ENCODE results near the gene LEKR1.
"Not testable (repeated sequence)": the region's sequence is repeated elsewhere in the genome, so short reads cannot be mapped to it uniquely, and the experiment has no call there.

LEKR1 gene

DNA sequence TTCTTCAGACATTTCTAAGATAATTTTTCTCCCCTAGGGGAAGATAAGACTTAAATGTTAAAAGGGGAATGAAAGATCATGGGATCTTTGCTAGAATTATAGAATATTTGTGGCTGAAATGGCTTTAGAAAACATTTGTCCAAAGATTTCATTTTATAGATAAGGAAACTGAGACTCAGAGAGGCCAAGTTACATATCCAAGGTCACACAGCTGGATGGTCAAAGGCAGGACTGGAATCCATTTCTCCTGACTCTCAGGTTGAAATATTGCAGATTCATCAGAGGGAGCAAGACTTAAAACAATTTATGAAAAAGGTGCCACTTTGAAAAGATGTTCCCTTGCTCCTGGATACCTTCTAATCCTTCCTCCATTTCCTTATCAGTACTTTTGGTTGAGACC lies 19.5 kb upstream of the LEKR1 start:
- no peak for DNase-seq (ENCODE audit: low read depth in 2 of 2)

GRCh38 chr3:156808025-156808424 lies 18.1 kb upstream of the LEKR1 start:
- DNase-seq (ENCODE audit: low read depth in 2 of 2): no peak

DNA sequence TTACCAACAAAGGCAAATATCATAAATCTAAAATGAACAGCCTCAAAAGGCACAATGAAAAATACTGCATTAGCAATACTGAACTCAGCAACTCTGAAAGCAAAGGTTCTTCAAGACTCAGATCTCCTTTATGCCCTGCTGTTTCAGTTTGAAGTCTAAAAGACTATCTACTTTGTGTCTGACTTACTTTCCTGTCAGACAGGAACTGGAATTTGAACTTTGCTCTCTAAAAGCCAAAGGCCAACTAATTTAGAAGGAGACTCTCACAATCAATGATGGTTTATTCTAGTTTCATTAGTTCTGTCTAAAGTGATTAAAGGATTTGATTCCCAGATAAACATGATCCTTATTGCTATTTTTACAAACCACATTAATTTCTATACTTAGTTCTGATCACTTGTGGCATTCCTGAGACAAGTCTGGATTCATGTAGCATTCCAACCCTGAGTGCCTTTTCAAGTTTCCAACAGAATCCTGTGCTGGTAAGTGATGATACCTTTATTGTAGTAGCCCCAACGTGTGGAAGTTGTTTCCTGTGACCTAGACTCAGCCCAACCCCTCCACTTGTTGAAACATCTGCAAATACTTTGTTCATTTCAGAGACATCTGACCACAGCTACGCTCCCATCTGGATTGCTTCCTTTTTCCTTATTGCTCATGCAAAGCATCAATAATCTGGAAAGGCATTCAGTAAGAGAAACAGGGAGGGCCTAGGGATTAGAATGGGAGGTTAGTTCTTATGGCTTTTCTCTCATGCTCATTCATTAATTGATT lies 14.9 kb upstream of the LEKR1 start:
- DNase-seq (ENCODE audit: low read depth in 2 of 2): no peak

GRCh38 chr3:156812521-156813335 lies 13.4 kb upstream of the LEKR1 start:
- DNase-seq (ENCODE audit: low read depth in 2 of 2): no peak

GRCh38 chr3:156814295-156814694 lies 11.9 kb upstream of the LEKR1 start:
- no peak for DNase-seq (ENCODE audit: low read depth in 2 of 2)

- DNase-seq (ENCODE audit: low read depth in 2 of 2): peak in 1 of 2 donors; percentile 11
These were observed 9.9 kb upstream of the LEKR1 start for GRCh38 chr3:156816091-156816793.

DNA sequence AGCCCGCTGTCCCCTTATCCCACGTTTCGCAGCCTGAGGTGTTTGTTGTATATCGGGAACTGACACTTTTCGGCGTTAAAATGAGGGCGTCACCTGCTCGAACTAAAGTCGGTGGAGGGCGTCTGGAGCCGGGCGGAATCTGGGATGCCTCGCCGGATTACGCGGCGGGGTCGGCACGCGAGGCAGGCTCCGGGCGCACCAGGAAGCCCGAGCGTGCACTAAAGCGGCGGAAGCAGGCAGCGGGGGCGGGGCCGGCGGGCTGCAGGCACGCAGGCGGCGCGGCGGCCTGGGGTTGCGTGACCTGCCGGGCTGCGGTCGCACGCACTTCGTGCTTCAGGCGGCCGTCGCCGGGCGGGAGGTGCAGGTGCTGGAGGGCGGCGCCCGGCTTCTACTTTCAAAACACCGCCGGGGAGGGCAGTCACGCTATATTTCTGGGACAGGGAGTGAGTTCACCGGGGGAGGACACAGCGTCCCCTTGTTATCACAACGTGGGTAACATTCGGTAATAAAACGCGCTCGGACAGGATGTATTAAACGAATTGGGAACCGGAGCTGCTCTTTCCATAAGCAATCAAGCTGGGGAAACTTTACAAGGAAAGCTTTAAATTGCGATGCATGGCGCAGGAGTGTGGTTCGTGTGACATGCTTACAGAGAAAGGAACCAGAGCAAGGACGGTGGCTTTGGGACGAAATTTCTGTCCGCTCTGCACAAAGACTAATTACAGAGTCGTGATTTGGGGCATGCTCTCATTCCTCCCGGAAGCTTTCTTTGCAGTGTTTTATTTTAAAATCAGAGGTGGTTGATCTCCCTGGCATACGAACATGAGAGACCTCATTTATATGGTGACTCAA lies 9.1 kb upstream of the LEKR1 start:
- peak; percentile 75 to 86 for DNase-seq (ENCODE audit: low read depth in 2 of 2)

DNA sequence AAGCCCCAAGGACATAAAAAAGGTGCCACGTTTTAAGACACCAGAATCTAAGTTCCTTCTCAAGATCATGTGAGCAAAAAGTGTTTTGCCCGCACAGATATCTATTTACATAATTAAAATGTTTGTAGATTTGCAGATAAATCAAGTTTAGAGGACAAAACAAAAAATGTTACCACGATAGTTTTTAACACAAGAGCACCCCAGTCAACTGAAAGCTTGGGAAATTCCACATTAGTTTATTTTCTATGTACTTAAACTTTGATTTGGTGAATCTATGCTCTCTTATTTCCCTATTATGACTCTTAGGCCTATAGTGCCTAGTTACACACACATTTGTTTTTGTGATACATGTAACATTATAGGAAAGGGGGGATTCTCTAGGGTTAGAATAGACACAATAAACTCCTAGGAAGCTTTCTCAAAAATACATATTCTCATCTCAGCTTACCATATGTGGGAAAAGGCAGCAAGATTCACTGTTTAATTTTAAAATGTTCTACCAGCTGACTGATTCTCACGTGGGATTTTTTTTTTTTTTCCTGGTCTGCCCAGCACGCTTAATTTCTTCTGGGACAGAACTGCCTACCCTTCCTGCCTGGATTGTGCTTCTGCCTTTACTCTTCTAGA lies 8.4 kb upstream of the LEKR1 start:
- no peak for DNase-seq (ENCODE audit: low read depth in 2 of 2)

DNA sequence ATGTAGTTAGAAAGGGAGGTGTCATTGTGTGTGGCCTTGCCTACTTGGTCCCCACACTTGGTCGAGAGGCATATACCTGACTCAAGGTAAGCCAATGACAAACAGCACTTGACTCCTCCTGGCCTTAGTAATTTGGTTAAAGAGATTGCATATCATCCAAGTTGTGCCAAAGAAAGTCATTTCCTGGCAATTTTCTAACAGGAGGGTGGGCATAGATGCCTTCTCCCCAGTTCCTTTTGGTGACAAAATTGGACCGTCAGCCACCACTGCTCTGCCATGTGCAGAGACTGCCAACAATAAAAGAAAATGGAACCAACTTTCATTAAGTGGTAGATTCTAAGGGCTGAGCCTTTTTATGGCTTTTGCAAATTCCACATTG lies 7.9 kb upstream of the LEKR1 start:
- DNase-seq (ENCODE audit: low read depth in 2 of 2): no peak

- no peak for DNase-seq (ENCODE audit: low read depth in 2 of 2)
These were observed 7.3 kb upstream of the LEKR1 start for GRCh38 chr3:156818890-156819289.

DNA sequence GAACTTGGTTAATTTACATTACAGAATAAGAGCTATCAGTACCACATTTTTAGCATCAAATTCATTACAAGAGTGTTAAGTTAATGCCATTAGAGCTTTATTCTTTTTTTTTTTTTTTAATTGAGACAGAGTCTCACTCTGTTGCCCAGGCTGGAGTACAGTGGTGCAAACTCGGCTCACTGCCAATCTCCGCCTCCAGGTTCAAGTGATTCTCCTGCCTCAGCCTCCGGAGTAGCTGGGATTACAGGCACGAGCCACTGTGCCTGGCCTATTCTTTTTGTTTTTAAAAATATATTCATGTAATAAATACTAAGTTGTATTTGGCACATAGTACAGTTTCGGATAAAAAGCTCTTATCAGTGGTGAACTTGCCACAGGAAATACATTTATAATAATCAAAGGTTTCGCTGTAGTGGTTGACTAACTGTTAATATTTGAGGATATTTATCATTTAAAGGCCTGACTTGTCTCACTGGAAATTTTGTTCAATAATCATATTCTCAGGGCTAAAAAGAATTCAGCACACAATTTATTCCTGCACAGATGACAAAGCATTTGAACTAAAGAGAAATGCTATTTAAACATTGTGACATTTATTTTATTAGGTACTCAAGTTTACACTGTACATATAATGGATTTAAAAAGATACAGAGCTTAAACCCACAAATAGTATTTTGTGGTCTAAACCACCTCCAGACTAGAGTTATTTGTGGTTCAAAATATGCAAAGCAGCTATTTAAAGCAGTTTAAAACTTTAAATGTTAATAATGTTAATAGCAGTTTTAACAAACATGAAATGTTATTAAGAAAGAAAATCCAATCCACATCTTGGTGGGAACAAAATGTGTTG lies 6.1 kb upstream of the LEKR1 start:
- no peak for DNase-seq (ENCODE audit: low read depth in 2 of 2)

DNA sequence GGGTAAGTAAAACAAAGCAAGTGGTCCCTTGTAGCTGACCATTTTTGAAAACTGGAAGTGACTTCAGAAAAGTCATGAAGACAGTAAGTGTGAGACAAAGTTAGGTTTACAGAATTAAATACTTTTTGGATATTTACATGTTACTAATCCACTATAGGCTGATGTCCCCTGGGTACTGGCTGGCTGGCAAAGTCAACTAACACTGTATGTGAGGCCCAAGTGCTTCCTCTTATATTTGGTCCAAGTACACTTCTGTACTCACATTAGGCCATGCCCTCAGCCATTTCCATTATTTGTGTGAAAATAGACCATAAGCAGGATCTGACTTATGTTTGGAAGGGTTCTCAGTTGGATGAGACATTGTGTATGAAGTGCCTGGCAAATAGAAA lies 5.5 kb upstream of the LEKR1 start:
- no peak for DNase-seq (ENCODE audit: low read depth in 2 of 2)

- DNase-seq (ENCODE audit: low read depth in 2 of 2): not testable (repeated sequence)
These were observed 3.4 kb upstream of the LEKR1 start for GRCh38 chr3:156822626-156823260.

DNA sequence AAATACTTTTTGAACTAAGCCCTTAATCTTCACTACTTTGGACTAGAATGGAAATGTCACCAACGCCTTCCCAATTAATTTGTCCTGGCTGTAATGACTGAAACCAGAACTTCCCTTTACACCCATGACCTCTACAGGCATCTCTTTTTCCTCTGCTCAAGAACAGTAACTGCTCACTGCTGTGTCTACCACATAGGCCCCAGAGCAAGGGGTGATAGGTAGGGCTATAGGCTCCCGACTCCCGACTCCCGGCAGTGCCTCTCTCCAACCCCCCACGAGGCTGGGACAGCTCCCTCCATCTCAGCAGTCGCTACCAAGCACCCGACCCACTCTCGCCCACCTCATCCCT lies 384 bp upstream of the LEKR1 start:
- DNase-seq (ENCODE audit: low read depth in 2 of 2): no peak

DNA sequence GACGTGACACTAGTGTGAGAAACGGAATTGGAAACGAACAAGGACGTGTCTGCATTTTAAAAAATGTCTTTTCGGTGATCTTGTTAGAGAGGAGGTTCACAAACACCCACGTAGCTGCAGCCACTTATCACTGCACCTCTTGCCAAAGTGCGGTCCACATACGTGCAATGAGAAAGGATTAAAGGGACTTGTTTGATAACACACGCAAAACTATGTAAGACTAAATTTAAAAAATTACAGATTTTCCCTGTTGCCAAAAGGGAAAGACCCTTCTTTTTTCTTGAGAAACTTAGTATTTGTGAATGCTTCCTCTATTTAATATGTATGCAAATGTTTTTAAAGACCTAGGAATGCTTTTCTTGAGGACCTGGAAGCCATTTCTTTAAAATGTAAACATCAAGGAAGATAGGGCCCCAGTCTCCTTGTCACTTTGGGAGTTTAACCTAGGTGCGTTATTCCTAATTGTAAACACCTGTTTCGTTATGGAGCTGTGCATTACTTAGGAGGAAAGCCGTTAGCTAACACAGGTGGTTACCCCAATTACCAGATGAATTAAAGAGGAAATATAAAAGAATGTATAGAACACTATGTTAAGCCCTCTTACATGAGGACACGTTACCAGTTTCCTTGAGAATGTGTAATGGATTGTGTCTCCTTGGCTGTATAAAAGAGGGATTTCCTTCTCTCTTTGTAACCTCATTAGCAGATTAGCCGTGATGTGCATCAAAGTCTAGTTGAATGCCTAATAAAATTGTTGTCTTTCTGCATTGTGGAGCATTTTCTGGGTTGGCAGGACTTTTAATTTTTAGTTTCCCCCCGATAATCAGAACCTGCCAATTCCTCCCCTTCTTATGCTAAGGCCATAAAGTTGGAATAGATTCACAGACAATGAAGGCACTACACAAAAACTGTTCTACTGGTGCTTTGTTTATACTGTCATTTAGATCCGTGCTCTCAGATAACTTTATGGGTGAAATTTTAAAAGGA lies 1.0 kb downstream of the LEKR1 start:
- DNase-seq (ENCODE audit: low read depth in 2 of 2): no peak

GRCh38 chr3:156831006-156831405 lies 4.9 kb downstream of the LEKR1 start:
- no peak for DNase-seq (ENCODE audit: low read depth in 2 of 2)

DNA sequence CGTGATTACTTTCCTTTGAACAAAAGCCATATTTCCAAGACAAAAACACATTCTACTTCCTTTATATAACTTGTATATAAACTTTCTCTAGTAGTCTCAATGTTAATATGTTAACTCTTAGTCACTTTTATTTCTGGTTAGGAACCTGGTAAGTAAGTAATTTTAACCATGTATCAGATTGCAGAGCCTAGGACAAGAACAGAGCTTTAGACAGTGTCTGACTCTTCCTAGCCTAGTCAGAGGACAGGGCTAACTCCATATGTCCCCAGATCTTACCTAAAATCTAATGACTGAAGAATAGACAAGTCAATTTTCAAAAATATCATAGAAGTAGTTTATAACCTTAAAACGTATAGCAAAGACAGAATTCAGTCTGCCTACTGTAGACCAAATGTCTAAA lies 8.3 kb downstream of the LEKR1 start:
- no peak for DNase-seq (ENCODE audit: low read depth in 2 of 2)

DNA sequence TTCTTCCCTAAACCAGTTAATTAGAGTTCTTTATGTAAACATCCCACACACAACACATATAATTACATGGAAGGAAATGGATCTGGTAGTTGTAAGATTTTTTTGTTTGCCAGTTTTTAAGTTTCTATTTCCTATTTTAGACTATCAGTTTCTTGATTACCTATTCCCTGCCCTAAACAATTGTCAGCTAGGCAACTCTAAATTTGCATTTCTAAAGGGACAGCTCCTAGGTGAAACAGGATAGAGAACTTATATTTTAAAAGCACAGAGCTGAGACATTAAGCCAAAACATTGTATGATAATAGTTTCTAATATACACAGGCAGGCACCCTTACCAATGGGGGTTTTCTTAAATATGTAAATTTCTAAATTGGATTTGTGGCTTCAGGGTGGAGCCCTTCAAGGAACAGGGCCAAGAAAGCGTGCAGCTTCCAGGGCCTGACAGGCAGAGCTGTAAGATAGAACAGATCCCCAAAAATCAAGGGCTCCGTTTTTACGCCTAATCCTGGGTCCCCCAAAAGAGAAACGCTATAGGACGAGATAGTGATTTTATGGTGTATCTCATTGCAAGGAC lies 8.9 kb downstream of the LEKR1 start:
- DNase-seq (ENCODE audit: low read depth in 2 of 2): no peak

Measured in stimulated activated CD4-positive, alpha-beta T cell treated with anti-CD3 and anti-CD28 coated beads, Interleukin-4, amount 100 ng/mL, for 48 hours (primary cell).